Stomach (tissue), 4 donors: ENCODE measurements around the gene S100A2.
A peak's percentile ranks its signal among the peaks of the same experiment; 100 is the strongest.

ENCODE experiments used
- EP300 ChIP-seq: sonication (generic); formaldehyde crosslinking; IDR thresholded peaks from one replicate; pipeline ENCODE4 v1.6.1; 2017; ENCODE audit warnings: antibody characterized with exemption
- POLR2A ChIP-seq, 4 donors: fragments of 450-650 bp; IDR thresholded peaks; one replicate each; pipeline ENCODE4 v1.6.1; 2016; ENCODE audit warnings: antibody characterized with exemption in 4 of 4, control low read depth in 2 of 4, mild to moderate bottlenecking in 1 of 4, moderate library complexity in 1 of 4
- POLR2AphosphoS5 ChIP-seq, 3 donors: sonication (generic); formaldehyde crosslinking; IDR thresholded peaks; one replicate each; pipeline ENCODE4 v1.6.1; 2016; ENCODE audit warnings: antibody characterized with exemption in 3 of 3
- TF ChIP-seq, protein P1 (sequence below), 7 experiments: fragments of 450-650 bp in 4 of 7; fragments of 200-600 bp in 3 of 7; sonication (generic) in 3 of 7; IDR thresholded peaks; one replicate each; pipeline ENCODE4 v1.5.1; 2016 to 2019; ENCODE audit warnings: antibody characterized with exemption in 7 of 7, control low read depth in 2 of 7, mild to moderate bottlenecking in 1 of 7

DNA sequence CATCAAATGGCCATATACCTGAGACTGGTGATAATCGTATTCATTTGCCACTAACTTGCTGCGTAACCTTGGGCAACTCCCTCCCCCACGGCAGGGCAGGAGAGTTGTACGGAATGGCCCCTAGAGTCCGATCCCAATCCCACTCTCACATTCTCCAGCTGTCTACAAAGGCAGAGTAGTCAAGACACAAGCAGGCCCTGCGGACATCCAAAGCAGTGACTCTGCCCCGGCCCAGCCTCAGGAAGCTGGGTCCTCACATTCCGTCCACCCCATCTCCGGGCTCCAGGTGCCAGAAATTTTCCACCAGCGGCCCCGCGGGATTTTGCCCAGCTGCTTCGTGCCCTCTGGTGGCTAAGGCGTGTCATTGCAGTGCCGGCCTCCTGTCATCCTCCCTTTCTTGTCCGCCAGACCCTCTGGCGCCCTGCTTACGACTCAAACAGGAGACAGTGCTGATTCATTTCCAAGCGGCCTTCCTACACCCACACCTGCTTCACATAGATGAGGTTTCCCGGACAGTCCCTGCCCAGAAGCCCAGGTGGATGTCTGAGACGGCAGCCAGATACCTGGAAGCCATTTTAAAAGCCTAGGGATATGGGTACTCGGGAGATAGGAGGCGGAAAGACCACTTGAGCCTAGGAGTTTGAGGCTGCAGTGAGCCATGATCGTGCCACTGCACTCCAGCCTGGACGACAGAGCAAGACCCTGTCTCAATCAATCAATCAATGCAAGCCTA is 2.9 kb upstream of the S100A2 start:
- TF ChIP-seq EP300 (no peak), POLR2AphosphoS5 (IDR thresholded peaks at IDR 0.05) (peak in 2 of 3 donors; percentile 12 to 82), POLR2A (IDR thresholded peaks at IDR 0.05) (no peak)
- TF ChIP-seq, protein P1, sequence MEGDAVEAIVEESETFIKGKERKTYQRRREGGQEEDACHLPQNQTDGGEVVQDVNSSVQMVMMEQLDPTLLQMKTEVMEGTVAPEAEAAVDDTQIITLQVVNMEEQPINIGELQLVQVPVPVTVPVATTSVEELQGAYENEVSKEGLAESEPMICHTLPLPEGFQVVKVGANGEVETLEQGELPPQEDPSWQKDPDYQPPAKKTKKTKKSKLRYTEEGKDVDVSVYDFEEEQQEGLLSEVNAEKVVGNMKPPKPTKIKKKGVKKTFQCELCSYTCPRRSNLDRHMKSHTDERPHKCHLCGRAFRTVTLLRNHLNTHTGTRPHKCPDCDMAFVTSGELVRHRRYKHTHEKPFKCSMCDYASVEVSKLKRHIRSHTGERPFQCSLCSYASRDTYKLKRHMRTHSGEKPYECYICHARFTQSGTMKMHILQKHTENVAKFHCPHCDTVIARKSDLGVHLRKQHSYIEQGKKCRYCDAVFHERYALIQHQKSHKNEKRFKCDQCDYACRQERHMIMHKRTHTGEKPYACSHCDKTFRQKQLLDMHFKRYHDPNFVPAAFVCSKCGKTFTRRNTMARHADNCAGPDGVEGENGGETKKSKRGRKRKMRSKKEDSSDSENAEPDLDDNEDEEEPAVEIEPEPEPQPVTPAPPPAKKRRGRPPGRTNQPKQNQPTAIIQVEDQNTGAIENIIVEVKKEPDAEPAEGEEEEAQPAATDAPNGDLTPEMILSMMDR (IDR thresholded peaks at IDR 0.05) = peak in 6 of 7 experiments; percentile 99 to 100 (median 100)
